ENCODE measurements around the gene USP34. TPM values are rescaled to one million over a fixed set of nuclear protein-coding genes. Genes with fewer than 3 reads are reported as not detected.

The USP34 gene
- total and polyA plus RNA-seq, 2 donors from 2014 or later = 37.2 to 112 TPM

- H3K9ac ChIP-seq (ENCODE audit: low read length in 3 of 3) = no peak overlapping the region
- intact Hi-C loops (cut with DNase I) = no loop called here
- no peak for FAIRE-seq
These were observed 90.6 kb downstream of the USP34 start for GRCh38 chr2:61380056-61380881.

GRCh38 chr2:61379521-61379920 lies 91.4 kb downstream of the USP34 start:
- Histone ChIP-seq H3K27me3 (ENCODE audit: control insufficient read depth, insufficient read depth, low read length) (no peaks in the 10 kb centered on the region), H3K4me3 (ENCODE audit: low read length in 3 of 3) (no peak overlapping the region), H3K9ac (ENCODE audit: low read length in 3 of 3) (no peak overlapping the region), H3K9me3 (ENCODE audit: control insufficient read depth in 2 of 3, insufficient read depth in 1 of 3, low read length in 3 of 3) (no peaks in the 10 kb centered on the region), H3K27ac (ENCODE audit: low read depth in 2 of 2, low read length in 2 of 2) (no peak overlapping the region), H3K4me1 (ENCODE audit: control insufficient read depth in 2 of 3, insufficient read depth in 2 of 3, low read depth in 1 of 3, low read length in 3 of 3) (no peaks in the 10 kb centered on the region), H3K36me3 (ENCODE audit: control insufficient read depth in 2 of 3, insufficient read depth in 3 of 3, low read length in 3 of 3) (peaks cover 0 to 11% (median 9%) of the 10 kb centered on the region in 3 donors)
- intact Hi-C loops (cut with DNase I) = no loop called here
- no peak for FAIRE-seq
- DNase-seq = no peak
- no peak for TF ChIP-seq CTCF (IDR thresholded peaks at IDR 0.05; ENCODE audit: borderline replicate concordance, extremely low read depth, insufficient read depth)

More at GRCh38 chr2:61380056-61380881, 90.6 kb downstream of the USP34 start:
- H3K36me3 ChIP-seq (ENCODE audit: control insufficient read depth in 2 of 3, insufficient read depth in 3 of 3, low read length in 3 of 3) = peaks cover 0 to 11% (median 9%) of the 10 kb centered on the region in 3 donors
- DNase-seq = no peak
- H3K27ac ChIP-seq (ENCODE audit: low read depth in 2 of 2, low read length in 2 of 2) = no peak overlapping the region
- H3K27me3 ChIP-seq (ENCODE audit: control insufficient read depth, insufficient read depth, low read length) = no peaks in the 10 kb centered on the region
- no peak for TF ChIP-seq CTCF (IDR thresholded peaks at IDR 0.05; ENCODE audit: borderline replicate concordance, extremely low read depth, insufficient read depth)
- H3K4me1 ChIP-seq (ENCODE audit: control insufficient read depth in 2 of 3, insufficient read depth in 2 of 3, low read depth in 1 of 3, low read length in 3 of 3) = no peaks in the 10 kb centered on the region
- H3K9me3 ChIP-seq (ENCODE audit: control insufficient read depth in 2 of 3, insufficient read depth in 1 of 3, low read length in 3 of 3) = no peaks in the 10 kb centered on the region
- no peak overlapping the region for H3K4me3 ChIP-seq (ENCODE audit: low read length in 3 of 3)

- Histone ChIP-seq H3K36me3 (ENCODE audit: control insufficient read depth in 2 of 3, insufficient read depth in 3 of 3, low read length in 3 of 3) (peaks cover 0 to 11% (median 9%) of the 10 kb centered on the region in 3 donors), H3K4me1 (ENCODE audit: control insufficient read depth in 2 of 3, insufficient read depth in 2 of 3, low read depth in 1 of 3, low read length in 3 of 3) (no peaks in the 10 kb centered on the region), H3K4me3 (ENCODE audit: low read length in 3 of 3) (no peak overlapping the region), H3K27ac (ENCODE audit: low read depth in 2 of 2, low read length in 2 of 2) (no peak overlapping the region), H3K9me3 (ENCODE audit: control insufficient read depth in 2 of 3, insufficient read depth in 1 of 3, low read length in 3 of 3) (no peaks in the 10 kb centered on the region), H3K27me3 (ENCODE audit: control insufficient read depth, insufficient read depth, low read length) (no peaks in the 10 kb centered on the region), H3K9ac (ENCODE audit: low read length in 3 of 3) (no peak overlapping the region)
- intact Hi-C loops (cut with DNase I) = no loop called here
- no peak for TF ChIP-seq CTCF (IDR thresholded peaks at IDR 0.05; ENCODE audit: borderline replicate concordance, extremely low read depth, insufficient read depth)
- DNase-seq (no peak), FAIRE-seq (no peak)
These were observed 92.6 kb downstream of the USP34 start for GRCh38 chr2:61378281-61378680.

Measured in kidney (tissue), 14 donors.